Measurements from ENCODE around the gene PHPT1. TPM values are rescaled to one million over a fixed set of nuclear protein-coding genes. Genes with fewer than 3 reads are reported as not detected.
"Not testable (repeated sequence)": the region's sequence is repeated elsewhere in the genome, so short reads cannot be mapped to it uniquely, and the experiment has no call there.

The PHPT1 gene
- total and polyA plus RNA-seq, 3 donors from 2014 or later: 134 to 146 (median 146) TPM

GRCh38 chr9:136865041-136865767 is 16.0 kb downstream of the PHPT1 start:
- intact Hi-C loops (cut with DNase I; ENCODE audit: low total_unique reads): no loop called here

GRCh38 chr9:136865768-136866103 is 16.5 kb downstream of the PHPT1 start:
- 1 to 4% methylated on average over 7 to 19 of the region's 20 CpGs for WGBS, 2 donors
- Histone ChIP-seq H3K4me1 (peaks cover 13% of the 10 kb centered on the region), H3K9me3 (no peaks in the 10 kb centered on the region), H3K27ac (peak overlapping the region; percentile 83 to 88), H3K27me3 (no peaks in the 10 kb centered on the region), H3K4me3 (peak overlapping the region; percentile 97 to 99), H3K36me3 (ENCODE audit: low read depth, missing control alignments) (no peaks in the 10 kb centered on the region)
- DNase-seq: no peak
- no peak for TF ChIP-seq POLR2A (IDR thresholded peaks at IDR 0.05)
- no peak for TF ChIP-seq CTCF (IDR thresholded peaks at IDR 0.05)
- intact Hi-C loops (cut with DNase I; ENCODE audit: low total_unique reads): no loop called here

More at GRCh38 chr9:136865041-136865767, 16.0 kb downstream of the PHPT1 start:
- Histone ChIP-seq H3K4me1 (peaks cover 13% of the 10 kb centered on the region), H3K27ac (peak overlapping the region; percentile 83 to 88), H3K36me3 (ENCODE audit: low read depth, missing control alignments) (no peaks in the 10 kb centered on the region), H3K27me3 (no peaks in the 10 kb centered on the region), H3K9me3 (no peaks in the 10 kb centered on the region), H3K4me3 (peak overlapping the region; percentile 97 to 99)
- 48 to 64% methylated on average over 11 of the region's 11 CpGs for WGBS, 2 donors
- no peak for DNase-seq
- TF ChIP-seq CTCF (IDR thresholded peaks at IDR 0.05): no peak
- TF ChIP-seq POLR2A (IDR thresholded peaks at IDR 0.05): no peak

GRCh38 chr9:136866898-136867421 is 17.8 kb downstream of the PHPT1 start:
- peak overlapping the region; percentile 59 to 99 for H3K4me3 ChIP-seq
- H3K9me3 ChIP-seq; H3K36me3 ChIP-seq (ENCODE audit: low read depth, missing control alignments); H3K27me3 ChIP-seq; intact Hi-C loops (cut with DNase I; ENCODE audit: low total_unique reads); DNase-seq: not testable (repeated sequence)
- WGBS, 2 donors: 63 to 68% methylated on average over 29 of the region's 29 CpGs
- H3K4me1 ChIP-seq: peaks cover 13% of the 10 kb centered on the region
- H3K27ac ChIP-seq: peak overlapping the region in 1 of 2 donors; percentile 88

GRCh38 chr9:136867480-136867879 is 18.3 kb downstream of the PHPT1 start:
- H3K27ac ChIP-seq: no peak overlapping the region
- DNase-seq: no peak
- H3K9me3 ChIP-seq: no peaks in the 10 kb centered on the region
- intact Hi-C loops (cut with DNase I; ENCODE audit: low total_unique reads): no loop called here
- H3K27me3 ChIP-seq: no peaks in the 10 kb centered on the region
- H3K36me3 ChIP-seq (ENCODE audit: low read depth, missing control alignments): no peaks in the 10 kb centered on the region
- H3K4me1 ChIP-seq: peaks cover 13% of the 10 kb centered on the region
- TF ChIP-seq POLR2A (IDR thresholded peaks at IDR 0.05) (no peak), CTCF (IDR thresholded peaks at IDR 0.05) (no peak)
- WGBS, 2 donors: 87 to 91% methylated on average over 18 of the region's 18 CpGs
- no peak overlapping the region for H3K4me3 ChIP-seq

GRCh38 chr9:136867917-136868316 is 18.7 kb downstream of the PHPT1 start:
- peaks cover 13% of the 10 kb centered on the region for H3K4me1 ChIP-seq
- no peak for TF ChIP-seq CTCF (IDR thresholded peaks at IDR 0.05)
- no peak for TF ChIP-seq POLR2A (IDR thresholded peaks at IDR 0.05)
- no peak overlapping the region for H3K4me3 ChIP-seq
- no peak overlapping the region for H3K27ac ChIP-seq
- no peaks in the 10 kb centered on the region for H3K9me3 ChIP-seq
- H3K36me3 ChIP-seq (ENCODE audit: low read depth, missing control alignments): no peaks in the 10 kb centered on the region
- no peak for DNase-seq
- no peaks in the 10 kb centered on the region for H3K27me3 ChIP-seq
- intact Hi-C loops (cut with DNase I; ENCODE audit: low total_unique reads): no loop called here
- 75 to 82% methylated on average over 18 of the region's 18 CpGs for WGBS, 2 donors
